Calu3 (cell line): ENCODE data around the gene GREM2. TPM values are rescaled to one million over a fixed set of nuclear protein-coding genes. Genes with fewer than 3 reads are reported as not detected.

Source experiments
- BruUV-seq: library from RNA; stranded (reverse); fragments of 400-500 nt; replicated peaks from 2 replicates; lab custom pipeline; 2021; lab: Mats Ljungman, UMichigan
- CTCF ChIA-PET: fragments of 300-600 bp; sonication (Branson Sonifier 250); formaldehyde crosslinking; loops from one replicate; lab custom pipeline; 2022; ENCODE audit warnings: antibody characterized with exemption; lab: Charles Lee
- DNase-seq: peaks from one replicate; pipeline ENCODE4 v3.0.0; 2022
- H3K27ac Mint-ChIP-seq: one replicate; pipeline ENCODE4 v1.8.0; 2022; ENCODE audit warnings: mixed read lengths; ENCODE audit not compliant: unreplicated experiment
- H3K27me3 Mint-ChIP-seq: one replicate; pipeline ENCODE4 v1.8.0; 2022; ENCODE audit warnings: mixed read lengths; ENCODE audit not compliant: unreplicated experiment
- H3K36me3 Mint-ChIP-seq: one replicate; pipeline ENCODE4 v1.8.0; 2022; ENCODE audit warnings: mild to moderate bottlenecking, moderate library complexity, mixed read lengths; ENCODE audit not compliant: insufficient read depth, unreplicated experiment
- H3K4me1 Mint-ChIP-seq: one replicate; pipeline ENCODE4 v1.8.0; 2022; ENCODE audit warnings: mild to moderate bottlenecking, low read depth, mixed read lengths; ENCODE audit not compliant: unreplicated experiment
- H3K4me3 Mint-ChIP-seq: one replicate; pipeline ENCODE4 v1.8.0; 2022; ENCODE audit warnings: mild to moderate bottlenecking, low read depth, moderate library complexity, mixed read lengths; ENCODE audit not compliant: unreplicated experiment
- H3K9me3 Mint-ChIP-seq: one replicate; pipeline ENCODE4 v1.8.0; 2022; ENCODE audit warnings: low read depth, mixed read lengths; ENCODE audit not compliant: unreplicated experiment
- intact Hi-C: fragments of 100-400 bp; cut with micrococcal nuclease; formaldehyde crosslinking; loops from one replicate; pipeline ENCODE4 v1.10.0; 2022; ENCODE audit not compliant: unreplicated experiment
- total RNA-seq: library from RNA; stranded (reverse); gene quantifications from 2 replicates; pipeline ENCODE4 v1.2.3, GENCODE V29; 2022
- TF ChIP-seq, protein P1 (sequence below): fragments of 200-600 bp; IDR thresholded peaks from one replicate; pipeline ENCODE4 v1.8.0; 2022; ENCODE audit warnings: antibody characterized with exemption; ENCODE audit not compliant: unreplicated experiment

GREM2 gene
- total RNA-seq, 1 experiment from 2014 or later, result not detected

DNA sequence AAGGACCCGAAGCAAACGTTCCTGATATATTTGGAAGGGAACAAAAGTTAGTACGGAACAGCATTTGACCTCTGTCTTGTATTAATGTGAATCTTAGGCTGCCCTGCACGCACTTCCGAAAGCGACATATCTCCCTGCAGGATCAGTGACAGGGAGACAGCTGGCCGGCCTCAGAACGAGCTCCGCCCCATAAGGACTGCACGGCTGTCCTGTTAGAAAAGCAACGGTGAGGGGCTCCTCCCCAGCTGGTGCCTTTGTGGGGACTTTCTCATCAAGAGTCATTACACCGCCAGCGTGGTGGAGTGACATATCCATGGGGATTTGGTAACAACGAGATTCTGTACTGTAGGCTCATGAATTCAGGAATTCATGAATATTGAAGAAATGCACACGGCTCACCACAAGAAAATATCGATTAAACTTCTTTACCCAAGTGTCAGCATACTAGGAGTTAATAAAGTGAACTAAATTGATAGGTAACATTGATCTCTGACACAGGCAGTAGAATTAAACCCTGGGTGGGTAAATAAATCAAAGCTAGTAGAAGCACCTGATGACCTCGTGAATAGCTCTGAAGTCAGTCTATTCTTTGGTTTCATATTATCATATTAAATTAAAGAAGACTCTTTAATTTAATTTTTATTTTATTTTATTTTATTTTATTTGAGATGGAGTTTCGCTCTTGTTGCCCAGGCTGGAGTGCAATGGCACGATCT lies 8.1 kb upstream of the GREM2 start:
- CTCF ChIA-PET, result interaction anchor here (0.5 kb wide), 1 partner anchor 58 kb away, joined by 4 read pairs; no protein-coding TSS in a partner anchor
- Mint-ChIP-seq H3K27me3 (no peaks in the 10 kb centered on the region), H3K9me3 (no peaks in the 10 kb centered on the region), H3K27ac (no peak overlapping the region), H3K4me1 (no peaks in the 10 kb centered on the region), H3K4me3 (no peak overlapping the region), H3K36me3 (no peaks in the 10 kb centered on the region)
- intact Hi-C loops, result no loop called here
- BruUV-seq, result no TSS peak
- TF ChIP-seq, protein P1, sequence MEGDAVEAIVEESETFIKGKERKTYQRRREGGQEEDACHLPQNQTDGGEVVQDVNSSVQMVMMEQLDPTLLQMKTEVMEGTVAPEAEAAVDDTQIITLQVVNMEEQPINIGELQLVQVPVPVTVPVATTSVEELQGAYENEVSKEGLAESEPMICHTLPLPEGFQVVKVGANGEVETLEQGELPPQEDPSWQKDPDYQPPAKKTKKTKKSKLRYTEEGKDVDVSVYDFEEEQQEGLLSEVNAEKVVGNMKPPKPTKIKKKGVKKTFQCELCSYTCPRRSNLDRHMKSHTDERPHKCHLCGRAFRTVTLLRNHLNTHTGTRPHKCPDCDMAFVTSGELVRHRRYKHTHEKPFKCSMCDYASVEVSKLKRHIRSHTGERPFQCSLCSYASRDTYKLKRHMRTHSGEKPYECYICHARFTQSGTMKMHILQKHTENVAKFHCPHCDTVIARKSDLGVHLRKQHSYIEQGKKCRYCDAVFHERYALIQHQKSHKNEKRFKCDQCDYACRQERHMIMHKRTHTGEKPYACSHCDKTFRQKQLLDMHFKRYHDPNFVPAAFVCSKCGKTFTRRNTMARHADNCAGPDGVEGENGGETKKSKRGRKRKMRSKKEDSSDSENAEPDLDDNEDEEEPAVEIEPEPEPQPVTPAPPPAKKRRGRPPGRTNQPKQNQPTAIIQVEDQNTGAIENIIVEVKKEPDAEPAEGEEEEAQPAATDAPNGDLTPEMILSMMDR, result no peak
- no peak for DNase-seq

- TF ChIP-seq, protein P1, result no peak
- H3K4me3 Mint-ChIP-seq, result no peak overlapping the region
- no peaks in the 10 kb centered on the region for H3K4me1 Mint-ChIP-seq
- no TSS peak for BruUV-seq
- CTCF ChIA-PET, result interaction anchor here (0.5 kb wide), 1 partner anchor 59 kb away, joined by 4 read pairs; no protein-coding TSS in a partner anchor
- intact Hi-C loops, result no loop called here
- no peak overlapping the region for H3K27ac Mint-ChIP-seq
- DNase-seq, result no peak
- H3K27me3 Mint-ChIP-seq, result peaks cover 2% of the 10 kb centered on the region
- H3K36me3 Mint-ChIP-seq, result no peaks in the 10 kb centered on the region
- H3K9me3 Mint-ChIP-seq, result no peaks in the 10 kb centered on the region
Measured at GRCh38 chr1:240619357-240619756, 7.4 kb upstream of the GREM2 start.

- intact Hi-C loops, result no loop called here
- BruUV-seq, result no TSS peak
- CTCF ChIA-PET, result no interaction called here
- Mint-ChIP-seq H3K4me3 (no peak overlapping the region), H3K27me3 (peaks cover 6% of the 10 kb centered on the region), H3K9me3 (no peaks in the 10 kb centered on the region), H3K4me1 (no peaks in the 10 kb centered on the region), H3K27ac (no peak overlapping the region), H3K36me3 (no peaks in the 10 kb centered on the region)
- no peak for DNase-seq
- TF ChIP-seq, protein P1, result no peak
Measured at GRCh38 chr1:240618946-240619345, 7.0 kb upstream of the GREM2 start.

- Mint-ChIP-seq H3K36me3 (peaks cover 15% of the 10 kb centered on the region), H3K27me3 (peaks cover 35% of the 10 kb centered on the region), H3K4me3 (no peak overlapping the region), H3K9me3 (no peaks in the 10 kb centered on the region), H3K27ac (no peak overlapping the region), H3K4me1 (peaks cover 16% of the 10 kb centered on the region)
- intact Hi-C loops, result no loop called here
- BruUV-seq, result no TSS peak
- TF ChIP-seq, protein P1, result no peak
- DNase-seq, result no peak
- CTCF ChIA-PET, result no interaction called here
Measured at GRCh38 chr1:240616018-240616417, 4.1 kb upstream of the GREM2 start.
